HEK293T (cell line): ENCODE results near the gene NOXO1.

Experiments used
- CTCF ChIA-PET: fragments of 350-600 bp; formaldehyde crosslinking; extraction: SDS; loops from one replicate; lab custom pipeline; 2021; ENCODE audit warnings: antibody characterized with exemption, inconsistent platforms; lab: Yijun Ruan, JAX
- POLR2A ChIA-PET: fragments of 350-600 bp; formaldehyde crosslinking; extraction: SDS; loops from one replicate; lab custom pipeline; 2020; ENCODE audit warnings: antibody characterized with exemption, inconsistent platforms; lab: Yijun Ruan, JAX
- DNase-seq: peaks from one replicate; pipeline ENCODE4 v3.0.0; 2012; ENCODE audit warnings: mixed read lengths; ENCODE audit errors: extremely low spot score
- ARNT ChIP-seq: fragments of 450-650 bp; IDR thresholded peaks from 2 replicates; pipeline ENCODE4 v1.6.1; 2017; ENCODE audit warnings: mild to moderate bottlenecking
- BHLHE40 ChIP-seq: fragments of 450-650 bp; IDR thresholded peaks from 2 replicates; pipeline ENCODE4 v1.6.1; 2016; ENCODE audit warnings: mild to moderate bottlenecking, moderate library complexity, borderline replicate concordance
- CTBP1 ChIP-seq: fragments of 450-650 bp; IDR thresholded peaks from 2 replicates; pipeline ENCODE4 v1.6.1; 2016; ENCODE audit warnings: borderline replicate concordance
- ELF4 ChIP-seq: fragments of 450-650 bp; IDR thresholded peaks from 2 replicates; pipeline ENCODE4 v1.6.1; 2017; ENCODE audit warnings: antibody characterized with exemption
- FOXA1 ChIP-seq: fragments of 450-650 bp; IDR thresholded peaks from 2 replicates; pipeline ENCODE4 v1.6.1; 2016; ENCODE audit warnings: mild to moderate bottlenecking
- FOXK2 ChIP-seq: fragments of 450-650 bp; IDR thresholded peaks from 2 replicates; pipeline ENCODE4 v1.6.1; 2016; ENCODE audit warnings: mild to moderate bottlenecking
- FOXM1 ChIP-seq: fragments of 450-650 bp; IDR thresholded peaks from 2 replicates; pipeline ENCODE4 v1.6.1; 2017; ENCODE audit warnings: mild to moderate bottlenecking, borderline replicate concordance
- HDGF ChIP-seq: fragments of 450-650 bp; IDR thresholded peaks from 2 replicates; pipeline ENCODE4 v1.6.1; 2017; ENCODE audit warnings: antibody characterized with exemption, borderline replicate concordance
- L3MBTL2 ChIP-seq: fragments of 450-650 bp; conservative IDR thresholded peaks from 2 replicates; pipeline ENCODE4 v1.6.1; 2016; ENCODE audit warnings: mild to moderate bottlenecking
- LEF1 ChIP-seq: fragments of 450-650 bp; IDR thresholded peaks from 2 replicates; pipeline ENCODE4 v1.6.1; 2017; ENCODE audit warnings: mild to moderate bottlenecking, borderline replicate concordance
- NFRKB ChIP-seq: fragments of 450-650 bp; IDR thresholded peaks from 2 replicates; pipeline ENCODE4 v1.6.1; 2016; ENCODE audit warnings: mild to moderate bottlenecking, moderate library complexity
- SP1 ChIP-seq: fragments of 450-650 bp; IDR thresholded peaks from 2 replicates; pipeline ENCODE4 v1.6.1; 2017
- SUZ12 ChIP-seq: fragments of 450-650 bp; IDR thresholded peaks from 2 replicates; pipeline ENCODE4 v1.6.1; 2016; ENCODE audit warnings: mild to moderate bottlenecking
- TARDBP ChIP-seq: fragments of 450-650 bp; IDR thresholded peaks from 2 replicates; pipeline ENCODE4 v1.6.1; 2016
- ZNF384 ChIP-seq: fragments of 450-650 bp; IDR thresholded peaks from 2 replicates; pipeline ENCODE4 v1.6.1; 2016
- TF ChIP-seq, protein P1 (sequence below): fragments of 450-650 bp; IDR thresholded peaks from 2 replicates; pipeline ENCODE4 v1.6.1; 2016

Gene NOXO1

DNA sequence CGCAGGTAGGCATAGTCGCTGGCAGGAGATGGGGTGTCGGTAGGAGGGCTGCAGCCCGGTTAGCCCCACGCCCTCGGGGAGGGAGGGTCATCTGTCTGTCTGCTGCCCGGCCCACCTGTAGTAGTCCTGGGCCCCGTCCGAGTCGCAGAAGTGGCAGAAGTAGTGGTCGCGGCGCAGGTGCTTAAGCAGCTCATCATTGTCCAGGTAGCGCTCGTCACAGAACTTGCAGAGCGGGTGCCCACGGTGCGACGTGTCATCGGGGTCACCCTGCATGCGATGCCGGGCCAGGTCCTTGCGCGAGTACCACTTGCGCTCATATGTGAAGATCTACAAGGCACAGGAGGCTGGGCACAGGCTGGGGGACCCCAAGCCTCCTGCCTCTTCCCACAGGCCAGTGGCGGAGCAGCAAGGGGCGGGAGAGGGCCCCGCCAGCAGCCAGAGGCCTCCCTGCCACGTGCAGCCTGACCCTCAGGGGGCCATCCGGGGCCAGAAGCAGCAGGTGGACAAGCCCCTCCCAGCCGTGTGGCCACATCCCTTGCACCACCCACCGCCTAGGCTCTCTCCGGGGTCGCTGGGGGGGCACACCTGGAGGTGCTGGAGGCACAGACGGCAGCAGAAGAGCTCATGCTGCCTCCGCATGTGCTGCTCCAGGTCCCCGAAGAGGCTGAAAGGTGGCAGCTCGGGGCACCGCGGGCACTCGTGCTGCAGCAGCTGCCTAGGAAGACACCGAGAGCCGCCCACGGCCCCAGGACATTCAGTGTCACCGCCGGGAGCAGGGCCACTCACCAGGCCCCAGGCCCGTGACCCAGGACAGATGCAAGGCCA lies 21.3 kb upstream of the NOXO1 start:
- POLR2A ChIA-PET: interaction anchor here (1.2 to 1.4 kb wide), 3 partner anchors 19 to 45 kb away, joined by 3 to 4 read pairs (median 4); partner anchors contain the start of genes GFER, NTHL1, RPS2 and TSC2
- no peak for TF ChIP-seq FOXA1
- no peak for TF ChIP-seq FOXM1
- no peak for TF ChIP-seq ELF4
- TF ChIP-seq L3MBTL2: no peak
- TF ChIP-seq LEF1: no peak
- TF ChIP-seq HDGF: no peak
- TF ChIP-seq SP1: no peak
- no peak for TF ChIP-seq ARNT
- no peak for TF ChIP-seq CTBP1
- TF ChIP-seq SUZ12: no peak
- no peak for TF ChIP-seq ZNF384
- no peak for TF ChIP-seq TARDBP
- no peak for TF ChIP-seq FOXK2
- TF ChIP-seq, protein P1, sequence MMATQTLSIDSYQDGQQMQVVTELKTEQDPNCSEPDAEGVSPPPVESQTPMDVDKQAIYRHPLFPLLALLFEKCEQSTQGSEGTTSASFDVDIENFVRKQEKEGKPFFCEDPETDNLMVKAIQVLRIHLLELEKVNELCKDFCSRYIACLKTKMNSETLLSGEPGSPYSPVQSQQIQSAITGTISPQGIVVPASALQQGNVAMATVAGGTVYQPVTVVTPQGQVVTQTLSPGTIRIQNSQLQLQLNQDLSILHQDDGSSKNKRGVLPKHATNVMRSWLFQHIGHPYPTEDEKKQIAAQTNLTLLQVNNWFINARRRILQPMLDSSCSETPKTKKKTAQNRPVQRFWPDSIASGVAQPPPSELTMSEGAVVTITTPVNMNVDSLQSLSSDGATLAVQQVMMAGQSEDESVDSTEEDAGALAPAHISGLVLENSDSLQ: no peak
- no peak for TF ChIP-seq BHLHE40
- no peak for TF ChIP-seq NFRKB
- CTCF ChIA-PET: no interaction called here
- DNase-seq: no peak

DNA sequence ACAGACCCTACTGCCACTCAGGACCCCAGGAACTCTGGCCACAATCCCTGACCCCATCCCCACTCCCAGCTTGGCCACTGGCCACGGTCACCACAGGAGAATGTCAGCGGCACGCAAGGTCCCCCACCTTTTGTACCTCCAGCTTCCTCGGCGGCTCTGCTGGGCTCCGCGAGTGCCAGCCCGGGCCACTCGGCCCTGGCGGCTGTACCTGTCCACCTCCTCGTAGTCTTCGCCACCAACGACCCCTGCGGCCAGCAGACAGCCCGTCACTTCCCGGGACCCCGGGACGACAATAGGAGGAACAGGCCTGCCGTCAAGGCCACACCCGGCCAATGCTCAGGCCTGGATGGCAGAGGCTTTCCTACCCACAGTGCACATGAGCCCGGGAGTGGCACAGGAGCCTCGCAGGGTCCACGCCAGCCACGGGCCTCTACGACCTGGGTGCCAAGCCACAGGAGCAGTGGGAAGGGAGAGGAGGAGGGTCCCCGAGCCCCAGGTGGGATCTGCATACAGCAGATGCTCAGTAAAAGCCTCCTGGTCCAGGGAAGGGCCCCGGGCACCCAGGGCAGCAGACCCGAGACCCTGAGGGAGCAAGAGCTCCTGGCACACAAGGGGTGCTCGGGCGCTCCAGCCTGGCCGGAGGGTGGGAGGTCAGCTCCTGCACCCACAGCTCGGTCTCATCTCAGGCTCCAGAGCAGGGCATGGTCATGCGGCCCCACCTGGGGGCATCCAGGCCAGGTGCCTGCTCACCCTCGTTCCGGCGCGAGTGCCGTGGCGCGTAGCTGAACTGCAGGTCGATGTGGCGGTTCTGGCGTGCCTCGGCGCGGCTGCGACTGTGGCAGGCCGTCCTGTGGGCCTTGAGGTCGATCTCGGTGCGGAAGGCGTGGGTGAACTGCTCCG lies 20.4 kb upstream of the NOXO1 start:
- no peak for DNase-seq
- no peak for TF ChIP-seq FOXK2
- ChIA-PET POLR2A (interaction anchor here (1.4 kb wide), 1 partner anchor 37 kb away, joined by 3 read pairs; the partner anchor contains the start of gene RPS2), CTCF (no interaction called here)

DNA sequence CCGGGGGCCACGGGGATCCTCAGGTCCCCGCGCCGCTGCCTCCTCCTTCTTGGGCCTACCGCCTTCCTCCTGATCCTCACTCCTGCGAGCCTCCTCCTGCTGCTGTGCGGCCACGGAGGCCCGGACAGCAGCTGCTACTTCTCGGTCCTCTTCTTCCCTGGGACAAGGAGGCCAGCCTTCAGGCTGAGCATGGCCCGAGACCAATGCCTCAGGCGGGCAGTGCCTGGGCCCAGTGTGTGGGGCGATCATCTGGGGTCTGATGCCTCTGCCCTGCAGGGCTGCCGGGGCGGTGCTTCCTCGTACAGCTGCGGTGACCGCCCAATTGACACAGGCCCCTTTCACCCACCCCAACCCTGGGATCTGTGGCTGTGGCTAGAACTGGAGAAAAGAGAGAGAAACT lies 19.8 kb upstream of the NOXO1 start:
- DNase-seq: no peak
- ChIA-PET CTCF (no interaction called here), POLR2A (interaction anchor here (1.4 kb wide), 1 partner anchor 36 kb away, joined by 3 read pairs; the partner anchor contains the start of gene RPS2)
- TF ChIP-seq LEF1: no peak
- no peak for TF ChIP-seq TARDBP
- no peak for TF ChIP-seq FOXA1
- TF ChIP-seq FOXK2: no peak

DNA sequence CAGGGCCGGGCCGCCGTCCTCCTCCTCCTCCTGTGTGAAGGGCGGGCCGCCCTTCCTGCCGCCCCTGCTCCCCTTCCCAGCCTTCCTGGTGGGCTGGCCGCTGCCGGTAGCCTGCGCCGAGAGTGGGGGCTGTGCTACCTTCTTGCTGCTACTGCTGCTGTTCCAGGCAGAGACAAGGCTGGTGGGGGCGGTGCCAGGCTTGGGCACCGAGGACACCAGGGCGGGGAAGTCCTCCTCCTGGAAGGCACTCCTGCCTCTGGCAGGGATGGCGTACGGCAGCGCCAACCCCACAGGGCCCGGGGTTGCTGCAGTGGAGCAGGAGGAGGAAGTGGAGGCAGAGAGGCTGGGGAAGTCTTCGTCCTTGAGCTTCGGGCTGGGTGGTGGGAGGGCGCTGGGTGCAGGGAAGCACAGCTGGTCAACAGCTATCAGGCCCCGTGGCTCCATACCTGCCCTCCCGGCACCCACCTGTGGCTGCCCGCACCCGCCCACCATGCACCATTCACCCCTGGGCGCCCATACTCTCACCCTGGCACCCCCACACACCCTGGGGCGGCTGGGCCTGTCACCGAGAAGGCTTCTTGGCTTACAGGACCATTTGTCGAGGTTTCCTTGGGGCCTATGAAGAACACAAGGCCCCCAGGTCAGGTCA lies 18.7 kb upstream of the NOXO1 start:
- ChIA-PET CTCF (no interaction called here), POLR2A (interaction anchor here (1.7 kb wide), 1 partner anchor 9 kb away, joined by 6 read pairs; no protein-coding TSS in a partner anchor)
- DNase-seq: no peak
- TF ChIP-seq FOXA1: no peak
- TF ChIP-seq ZNF384: no peak
- no peak for TF ChIP-seq BHLHE40
- no peak for TF ChIP-seq CTBP1
- TF ChIP-seq NFRKB: no peak
- no peak for TF ChIP-seq FOXM1
- TF ChIP-seq FOXK2: no peak
- no peak for TF ChIP-seq SP1
- TF ChIP-seq, protein P1: no peak
- TF ChIP-seq SUZ12: no peak
- no peak for TF ChIP-seq LEF1
- no peak for TF ChIP-seq ELF4
- no peak for TF ChIP-seq TARDBP
- no peak for TF ChIP-seq L3MBTL2
- TF ChIP-seq ARNT: no peak
- TF ChIP-seq HDGF: no peak

DNA sequence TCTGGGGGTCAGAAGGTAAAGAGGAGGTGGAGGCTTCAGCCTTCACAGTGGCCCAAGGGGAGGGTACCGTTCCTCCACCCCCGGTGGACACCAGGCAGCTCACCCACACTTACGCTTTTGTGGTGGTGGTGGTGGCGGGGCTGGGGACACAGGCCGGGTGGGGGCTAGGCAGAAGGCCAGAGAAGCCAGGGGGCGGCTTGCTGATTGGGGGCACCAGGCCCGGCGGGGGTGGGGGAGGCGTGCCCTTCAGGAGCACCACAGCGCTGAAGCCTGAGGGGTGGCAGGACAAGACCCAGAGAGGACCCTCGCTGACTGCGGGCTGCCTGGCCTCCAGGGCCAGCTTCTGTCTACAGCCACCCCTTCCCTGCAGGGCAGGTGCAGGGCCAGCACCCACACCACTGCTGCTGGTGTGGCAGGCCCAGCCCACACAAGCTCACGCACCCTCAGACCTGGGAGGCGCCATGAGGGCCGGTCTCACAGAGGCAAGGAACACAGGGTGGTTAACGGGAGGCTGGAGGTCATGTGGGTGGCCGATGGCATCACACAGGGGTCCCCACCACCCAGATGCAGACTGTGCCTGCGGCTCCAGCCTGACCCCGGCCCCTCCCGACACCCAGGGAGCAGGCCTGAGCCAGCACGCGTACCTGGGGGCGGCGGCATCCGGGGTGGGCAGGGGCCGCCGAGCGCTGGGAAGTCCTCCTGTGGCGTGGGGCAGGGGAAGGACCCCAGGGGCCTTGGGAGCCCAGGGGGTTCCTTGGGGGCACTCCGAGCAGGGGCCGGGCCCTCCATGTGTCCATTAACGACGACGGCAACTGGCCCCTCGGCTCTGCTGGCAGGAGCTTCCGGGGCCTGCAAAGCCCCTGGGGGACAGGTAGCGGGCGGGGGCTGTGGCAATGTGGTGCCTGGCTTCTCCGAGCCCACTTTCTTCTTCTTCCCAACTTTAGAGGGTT lies 17.9 kb upstream of the NOXO1 start:
- TF ChIP-seq ARNT: no peak
- TF ChIP-seq FOXK2: no peak
- no peak for TF ChIP-seq FOXM1
- no peak for TF ChIP-seq HDGF
- TF ChIP-seq, protein P1: no peak
- no peak for TF ChIP-seq L3MBTL2
- no peak for TF ChIP-seq FOXA1
- TF ChIP-seq SUZ12: no peak
- no peak for TF ChIP-seq ELF4
- TF ChIP-seq SP1: no peak
- no peak for TF ChIP-seq TARDBP
- TF ChIP-seq LEF1: no peak
- no peak for TF ChIP-seq NFRKB
- no peak for TF ChIP-seq BHLHE40
- no peak for TF ChIP-seq CTBP1
- no peak for TF ChIP-seq ZNF384
- ChIA-PET POLR2A (interaction anchor here (1.4 to 1.7 kb wide), 2 partner anchors 10 to 35 kb away, joined by 3 to 6 read pairs; partner anchors contain the start of gene RPS2), CTCF (no interaction called here)
- no peak for DNase-seq
